ENCODE measurements around the gene POP5.
"Not testable (repeated sequence)": the region's sequence is repeated elsewhere in the genome, so short reads cannot be mapped to it uniquely, and the experiment has no call there.

POP5 gene

GRCh38 chr12:120534703-120535655 lies 46.2 kb downstream of the POP5 start:
- no peaks in the 10 kb centered on the region for H3K27me3 Mint-ChIP-seq
- H3K27ac Mint-ChIP-seq, result peak overlapping the region; percentile 93
- peaks cover 54% of the 10 kb centered on the region for H3K36me3 Mint-ChIP-seq (ENCODE audit: low read depth)
- peaks cover 56% of the 10 kb centered on the region for H3K4me1 Mint-ChIP-seq (ENCODE audit: low read depth)
- peak; percentile 75 for DNase-seq
- no peaks in the 10 kb centered on the region for H3K9me3 Mint-ChIP-seq
- peak overlapping the region; percentile 94 for H3K4me3 Mint-ChIP-seq

DNA sequence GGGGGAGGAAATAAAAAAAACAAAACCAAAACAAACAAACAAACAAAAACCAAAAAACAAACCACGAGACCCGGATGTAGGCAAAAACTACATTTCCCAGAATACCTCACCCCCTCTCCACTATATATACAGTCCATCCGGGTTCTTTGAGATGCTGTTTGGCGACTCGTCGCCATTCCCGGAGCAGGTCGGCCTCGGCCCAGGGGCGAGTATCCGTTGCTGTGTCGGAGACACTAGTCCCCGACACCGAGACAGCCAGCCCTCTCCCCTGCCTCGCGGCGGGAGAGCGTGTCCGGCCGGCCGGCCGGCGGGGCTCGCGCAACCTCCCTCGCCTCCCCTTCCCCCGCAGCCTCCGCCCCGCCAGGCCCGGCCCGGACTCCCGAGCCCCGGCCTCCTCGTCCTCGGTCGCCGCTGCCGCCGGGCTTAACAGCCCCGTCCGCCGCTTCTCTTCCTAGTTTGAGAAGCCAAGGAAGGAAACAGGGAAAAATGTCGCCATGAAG lies 46.9 kb downstream of the POP5 start, which contains the start of gene RNF10:
RNF10 (plus strand) TSS at position 154 of the 500 bp plus-strand sequence. CDS start 456 bp downstream, outside the sequence.
- peak within 1 kb of the TSS; percentile 94 for H3K4me3 Mint-ChIP-seq
- peaks cover 48% of the 10 kb centered on the region for H3K36me3 Mint-ChIP-seq (ENCODE audit: low read depth)
- peak; percentile 80 for DNase-seq
- peaks cover 58% of the 10 kb centered on the region for H3K4me1 Mint-ChIP-seq (ENCODE audit: low read depth)
- peak within 1 kb of the TSS; percentile 93 for H3K27ac Mint-ChIP-seq
- no peaks in the 10 kb centered on the region for H3K9me3 Mint-ChIP-seq
- H3K27me3 Mint-ChIP-seq, result no peaks in the 10 kb centered on the region

DNA sequence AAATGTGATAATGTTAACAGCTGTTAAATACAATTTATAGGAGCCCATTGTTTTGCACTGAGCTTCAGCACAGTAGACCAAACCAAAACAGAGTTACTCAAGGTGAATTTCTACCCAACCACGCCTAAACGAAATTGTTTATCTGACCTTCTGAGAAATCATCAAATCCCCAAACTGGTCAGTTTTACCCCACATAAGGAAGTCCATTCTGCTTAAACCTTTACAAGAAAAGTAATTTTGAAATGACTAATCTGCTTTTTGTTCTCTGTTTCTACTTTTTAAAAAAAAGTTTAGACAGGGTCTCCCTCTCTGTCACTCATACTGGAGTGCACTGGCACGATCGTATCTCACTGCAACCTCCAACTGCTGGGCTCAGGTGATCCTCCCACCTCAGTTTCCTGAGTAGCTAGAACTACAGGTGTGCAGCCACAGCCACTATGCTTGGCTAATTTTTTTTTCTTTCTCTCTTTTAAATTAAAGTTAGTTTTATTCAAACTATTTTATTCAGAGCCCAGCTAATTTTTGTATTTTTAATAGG lies 48.4 kb downstream of the POP5 start:
- Mint-ChIP-seq H3K36me3 (ENCODE audit: low read depth) (peaks cover 44% of the 10 kb centered on the region), H3K27ac (peak overlapping the region; percentile 18), H3K4me3 (no peak overlapping the region), H3K27me3 (no peaks in the 10 kb centered on the region), H3K4me1 (ENCODE audit: low read depth) (peaks cover 48% of the 10 kb centered on the region), H3K9me3 (no peaks in the 10 kb centered on the region)
- DNase-seq, result no peak

GRCh38 chr12:120530418-120530761 lies 50.8 kb downstream of the POP5 start:
- Mint-ChIP-seq H3K4me1 (ENCODE audit: low read depth) (peaks cover 32% of the 10 kb centered on the region), H3K36me3 (ENCODE audit: low read depth) (peaks cover 27% of the 10 kb centered on the region), H3K4me3 (peak overlapping the region; percentile 97)
- not testable (repeated sequence) for H3K27me3 Mint-ChIP-seq, H3K9me3 Mint-ChIP-seq, H3K27ac Mint-ChIP-seq, DNase-seq

DNA sequence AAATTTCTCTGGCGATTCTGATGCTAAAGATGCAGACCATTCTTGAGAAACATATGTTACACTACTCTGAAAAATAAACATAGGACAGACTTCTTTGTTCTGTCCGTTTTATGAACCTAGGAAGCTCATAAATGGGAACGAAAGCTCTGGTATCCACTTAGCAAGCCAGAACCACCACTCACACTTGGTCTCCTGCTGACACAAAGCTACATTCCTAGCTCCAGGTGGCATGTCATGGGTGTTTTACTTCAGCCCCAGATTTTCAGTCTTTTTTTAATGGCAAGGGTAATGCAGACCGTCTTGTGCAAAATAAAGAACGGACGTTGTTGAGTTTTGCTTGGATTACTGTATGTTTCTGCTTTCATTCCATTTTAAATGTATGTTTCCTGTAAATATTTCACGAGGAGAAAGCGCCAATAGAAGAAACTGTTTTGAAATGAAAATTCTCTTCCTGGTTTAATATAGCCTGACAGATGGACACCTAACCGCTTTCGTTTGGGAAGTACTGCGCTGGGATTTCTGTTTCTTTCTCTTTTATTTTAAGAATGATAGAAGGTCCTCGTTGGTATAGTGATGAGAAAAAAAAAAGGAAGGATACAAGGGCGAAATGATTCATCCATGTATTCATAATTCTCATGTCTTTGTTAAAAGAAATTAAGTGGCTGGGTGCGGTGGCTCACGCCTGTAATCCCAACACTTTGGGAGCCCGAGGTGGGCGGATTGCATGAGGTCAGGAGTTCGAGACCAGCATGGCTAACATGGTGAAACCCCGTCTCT lies 51.4 kb downstream of the POP5 start:
- H3K27ac Mint-ChIP-seq, result peak overlapping the region; percentile 98
- H3K4me3 Mint-ChIP-seq, result peak overlapping the region; percentile 97
- H3K27me3 Mint-ChIP-seq, result no peaks in the 10 kb centered on the region
- H3K36me3 Mint-ChIP-seq (ENCODE audit: low read depth), result peaks cover 22% of the 10 kb centered on the region
- peaks cover 29% of the 10 kb centered on the region for H3K4me1 Mint-ChIP-seq (ENCODE audit: low read depth)
- no peaks in the 10 kb centered on the region for H3K9me3 Mint-ChIP-seq
- DNase-seq, result no peak

DNA sequence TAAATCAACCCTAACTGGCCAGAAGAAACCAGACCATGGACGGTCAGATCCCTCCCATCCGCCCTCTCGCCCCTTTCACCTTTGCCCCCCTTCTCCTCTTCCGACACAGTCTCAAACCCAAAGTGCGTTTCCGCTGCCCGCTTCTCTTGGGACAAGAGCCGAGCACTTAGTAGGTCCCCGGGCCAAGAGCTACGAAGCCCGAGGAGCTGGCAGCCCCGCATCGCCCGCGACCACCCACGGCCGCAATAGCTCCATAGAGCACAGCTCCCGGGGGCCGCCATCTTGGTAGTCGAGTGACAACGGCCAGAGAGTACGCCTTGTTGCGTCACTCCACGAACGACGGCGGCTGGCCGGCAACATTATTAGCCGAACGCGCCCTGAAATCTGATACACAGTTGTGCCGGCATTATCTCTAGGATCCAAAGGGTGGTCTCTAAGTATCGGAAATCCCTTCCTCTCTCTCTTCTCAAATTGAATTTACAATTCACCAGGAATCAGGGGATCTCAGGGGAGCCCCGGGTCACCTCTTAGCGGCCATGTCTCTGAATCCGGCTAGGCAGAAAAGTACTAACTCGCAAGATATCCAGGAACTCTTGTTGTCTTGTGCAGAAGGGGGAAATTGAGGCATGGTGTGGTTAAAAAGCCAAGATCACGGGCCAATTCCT lies 52.2 kb downstream of the POP5 start, which contains the start of gene COQ5:
COQ5 (minus strand) TSS at position 298 of the 665 bp plus-strand sequence; CDS start at position 281, 17 bp downstream.
- peaks cover 28% of the 10 kb centered on the region for H3K4me1 Mint-ChIP-seq (ENCODE audit: low read depth)
- peak; percentile 89 for DNase-seq
- no peaks in the 10 kb centered on the region for H3K9me3 Mint-ChIP-seq
- H3K27me3 Mint-ChIP-seq, result no peaks in the 10 kb centered on the region
- H3K4me3 Mint-ChIP-seq, result peak within 1 kb of the TSS; percentile 97
- H3K36me3 Mint-ChIP-seq (ENCODE audit: low read depth), result peaks cover 19% of the 10 kb centered on the region
- H3K27ac Mint-ChIP-seq, result peak within 1 kb of the TSS; percentile 98

Data from activated T-cell treated with anti-CD3 and anti-CD28 coated beads, Interleukin-2, amount 50 U/mL, for 24 hours (primary cell).